GM18507 (cell line): ENCODE data around the gene PNMA8C.
"Not testable (repeated sequence)": the region's sequence is repeated elsewhere in the genome, so short reads cannot be mapped to it uniquely, and the experiment has no call there.

Experiments
- DNase-seq: peaks from one replicate; pipeline ENCODE4 v3.0.0; 2011; ENCODE audit warnings: low read depth; ENCODE audit not compliant: insufficient read length; ENCODE audit errors: extremely low spot score
- FAIRE-seq: peaks from 2 replicates; lab custom pipeline; 2011; peaks lifted over from hg19 to GRCh38; lab: Jason Lieb, UNC

The PNMA8C gene

GRCh38 chr19:46376241-46377153, 52.2 kb downstream of the PNMA8C start:
- FAIRE-seq: no peak
- no peak for DNase-seq

DNA sequence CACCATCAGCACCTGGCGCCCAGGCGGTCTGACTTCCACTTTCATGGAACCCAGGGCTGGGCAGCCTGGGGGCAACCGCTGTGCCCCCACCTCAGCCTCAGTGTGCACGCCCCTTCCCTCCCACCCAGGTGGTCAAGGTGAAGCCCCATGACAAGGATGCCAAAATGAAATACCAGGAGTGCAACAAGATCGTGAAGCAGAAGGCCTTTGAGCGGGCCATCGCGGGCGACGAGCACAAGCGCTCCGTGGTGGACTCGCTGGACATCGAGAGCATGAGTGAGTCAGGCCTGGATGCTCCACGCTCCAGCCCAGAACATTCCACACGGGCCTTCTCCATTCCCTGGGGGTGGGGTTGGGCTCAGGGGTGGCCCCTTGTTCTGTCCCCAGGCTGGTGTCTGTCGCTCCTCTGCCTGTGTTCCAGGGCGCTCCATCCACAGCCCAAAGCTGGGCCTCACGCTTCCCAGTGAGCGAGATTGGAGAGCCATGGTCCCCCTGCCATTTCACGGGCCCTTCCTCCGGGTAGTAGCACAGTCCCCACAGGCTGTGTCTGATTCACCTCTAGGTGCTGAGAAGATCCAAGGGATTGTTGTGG, 53.2 kb downstream of the PNMA8C start:
- not testable (repeated sequence) for FAIRE-seq

More for the DNA sequence above, 53.2 kb downstream of the PNMA8C start:
- DNase-seq: not testable (repeated sequence)
